IPS-18c (cell line): Measurements from ENCODE around the gene TTC1.

Experiments used
- H3K4me3 ChIP-seq: 2 replicates; pipeline ENCODE4 v1.7.0; 2013; ENCODE audit warnings: low read depth, mild to moderate bottlenecking, low read length, moderate library complexity; ENCODE audit not compliant: insufficient read depth
- H3K9me3 ChIP-seq: one replicate; pipeline ENCODE4 v1.6.1; 2013; ENCODE audit warnings: mild to moderate bottlenecking, low read length, moderate library complexity; ENCODE audit not compliant: control insufficient read depth, insufficient read depth

TTC1 gene

DNA sequence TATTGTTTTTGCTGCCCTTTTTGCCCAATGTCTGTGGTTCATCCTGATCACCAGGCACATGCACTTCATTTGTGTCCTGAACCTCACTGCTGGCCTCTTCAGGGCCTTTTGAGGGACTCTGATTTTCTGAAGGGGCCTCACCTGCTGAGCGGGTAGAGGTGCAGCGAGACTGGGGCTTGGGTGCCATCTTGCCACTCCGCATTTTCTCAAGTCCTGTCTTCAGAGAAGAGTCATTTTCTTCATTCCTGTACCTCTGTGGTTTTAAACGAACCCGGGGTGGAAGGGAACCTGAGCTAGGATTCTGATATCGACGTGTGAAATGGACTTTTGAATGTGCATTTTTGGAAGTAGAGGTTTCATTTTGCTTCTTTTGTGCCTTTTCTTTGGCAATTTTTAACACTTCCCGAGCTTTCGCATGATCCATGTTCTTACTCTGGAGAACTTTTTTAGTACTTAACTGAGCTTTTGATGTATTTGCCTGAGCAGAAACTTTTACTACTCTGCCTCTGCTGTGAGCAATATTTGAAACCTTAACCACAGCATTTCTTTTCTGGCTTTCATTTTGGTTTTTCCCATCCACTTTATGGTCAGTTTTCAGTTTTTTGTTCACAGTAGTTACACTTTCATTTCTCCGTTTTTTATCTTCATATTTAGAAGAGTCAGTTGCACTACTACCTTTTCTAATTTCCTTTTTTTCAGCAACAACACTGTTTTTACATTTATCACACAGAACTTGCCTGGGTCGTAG lies 84.2 kb downstream of the TTC1 start:
- no peak overlapping the region for H3K4me3 ChIP-seq
- no peaks in the 10 kb centered on the region for H3K9me3 ChIP-seq

DNA sequence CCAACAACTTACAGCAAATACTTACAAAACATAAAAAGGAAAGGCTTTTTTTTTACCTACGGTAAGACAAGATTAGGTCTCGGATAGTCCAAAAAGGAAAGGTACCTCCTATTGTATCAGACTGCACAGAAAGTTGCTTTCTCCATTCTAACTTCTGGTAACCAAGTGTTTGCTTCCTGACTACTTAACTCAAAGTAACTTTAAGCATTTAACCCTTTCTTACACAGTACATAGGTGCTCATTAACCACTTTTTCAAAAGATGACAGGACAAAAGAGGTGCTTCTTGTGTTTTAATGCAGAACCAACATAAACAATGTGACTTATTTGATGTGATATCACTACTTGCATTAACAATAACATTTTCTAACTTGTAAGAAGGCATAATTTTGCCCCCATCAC lies 87.2 kb downstream of the TTC1 start:
- H3K4me3 ChIP-seq, result no peak overlapping the region

GRCh38 chr5:160097991-160098390 lies 89.1 kb downstream of the TTC1 start:
- H3K4me3 ChIP-seq, result no peak overlapping the region

More for the DNA sequence above, 87.2 kb downstream of the TTC1 start:
- H3K9me3 ChIP-seq, result no peaks in the 10 kb centered on the region

DNA sequence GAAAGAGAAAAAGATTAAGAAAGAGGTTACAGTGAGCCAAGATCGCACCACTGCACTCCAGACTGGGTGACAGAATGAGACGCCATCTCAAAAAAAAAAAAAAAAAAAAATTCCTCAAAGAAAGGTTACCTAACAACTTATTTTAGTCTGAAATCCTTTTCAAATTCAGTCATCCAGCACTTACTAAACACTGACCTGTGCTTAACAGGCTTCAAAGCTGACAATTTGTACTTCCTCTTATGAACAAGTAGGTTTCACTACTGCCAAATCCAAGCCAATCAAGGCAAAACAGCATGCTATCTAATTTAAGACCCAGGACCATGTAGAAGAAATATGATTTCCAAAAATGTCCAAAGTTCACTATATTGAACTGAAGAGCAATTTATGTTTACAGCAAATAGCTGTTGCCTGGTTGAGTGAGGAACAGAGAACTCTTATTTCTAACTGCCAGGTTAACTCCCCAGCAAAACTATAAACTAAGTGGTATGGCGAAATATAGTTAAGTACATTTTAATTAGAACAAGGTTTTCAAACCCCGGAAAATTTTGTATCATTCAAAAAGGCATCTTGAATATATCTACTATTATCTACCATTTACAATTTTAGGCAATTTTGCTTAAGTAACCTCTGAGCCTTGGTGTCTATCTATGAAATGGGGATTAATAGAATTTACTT lies 96.9 kb downstream of the TTC1 start:
- H3K4me3 ChIP-seq, result no peak overlapping the region
- H3K9me3 ChIP-seq, result no peaks in the 10 kb centered on the region

More at GRCh38 chr5:160097991-160098390, 89.1 kb downstream of the TTC1 start:
- H3K9me3 ChIP-seq, result no peaks in the 10 kb centered on the region

DNA sequence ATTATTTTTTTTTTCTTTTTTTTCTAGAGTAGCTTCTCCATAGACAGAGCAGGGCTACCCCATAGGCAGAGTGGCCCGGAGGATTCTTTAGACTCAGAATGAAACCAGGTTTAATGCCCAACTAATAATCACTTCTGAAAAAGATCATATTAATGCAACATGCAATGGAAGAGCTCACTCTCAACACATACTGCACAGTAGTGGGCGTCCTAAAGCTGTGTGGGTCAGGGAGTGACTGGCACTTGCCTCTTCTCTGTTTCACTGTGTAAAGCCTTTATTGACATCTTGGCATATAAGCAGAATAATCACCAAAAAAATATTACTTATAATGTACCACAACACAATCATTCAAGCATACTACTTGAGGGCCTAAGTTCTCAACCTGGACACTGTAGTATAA lies 99.2 kb downstream of the TTC1 start:
- H3K4me3 ChIP-seq, result no peak overlapping the region
- H3K9me3 ChIP-seq, result no peaks in the 10 kb centered on the region
